Endothelial cell of umbilical vein (primary cell): Measurements from ENCODE around the gene MYOD1. TPM values are rescaled to one million over a fixed set of nuclear protein-coding genes. Genes with fewer than 3 reads are reported as not detected.

ENCODE experiments used
- BruUV-seq: library from RNA; stranded (reverse); fragments of 400-500 nt; replicated peaks from 2 replicates; lab custom pipeline; 2021; lab: Mats Ljungman, UMichigan
- CTCF ChIA-PET: fragments of 300-600, 350-600 bp; sonication (Branson Sonifier 250); formaldehyde crosslinking; loops from one replicate; lab custom pipeline; 2021; ENCODE audit warnings: antibody characterized with exemption, inconsistent platforms; lab: Charles Lee
- POLR2A ChIA-PET: fragments of 300-600, 350-600 bp; sonication (Branson Sonifier 250); formaldehyde crosslinking; loops from one replicate; lab custom pipeline; 2021; ENCODE audit warnings: antibody characterized with exemption, inconsistent platforms; lab: Charles Lee
- DNase-seq: peaks from one replicate; pipeline ENCODE4 v3.0.0-alpha.2; 2011; ENCODE audit warnings: low read depth, low spot score
- FAIRE-seq: peaks from 2 replicates; lab custom pipeline; 2011; peaks lifted over from hg19 to GRCh38; lab: Jason Lieb, UNC
- H2AFZ ChIP-seq: 2 replicates; pipeline ENCODE4 v1.6.0; 2012; ENCODE audit warnings: low read depth, low read length, control low read depth, inconsistent platforms
- H3K27ac ChIP-seq: 2 replicates; pipeline ENCODE4 v1.5.1; 2011; ENCODE audit warnings: low read depth, mild to moderate bottlenecking, control low read depth, low read length, moderate library complexity; ENCODE audit not compliant: insufficient read depth
- H3K27me3 ChIP-seq, 2 experiments: 2 replicates each; pipeline versions ENCODE4 v1.6.0 to v1.6.1; 2011; ENCODE audit warnings: low read length in 2 of 2, mixed read lengths in 1 of 2; ENCODE audit not compliant: control insufficient read depth in 2 of 2, insufficient read depth in 2 of 2
- H3K36me3 ChIP-seq, 2 experiments: 2 replicates in 1 of 2; 3 replicates in 1 of 2; pipeline ENCODE4 v1.5.1; 2011; ENCODE audit warnings: low read length in 2 of 2, mild to moderate bottlenecking in 1 of 2, moderate library complexity in 1 of 2; ENCODE audit not compliant: control insufficient read depth in 2 of 2, insufficient read depth in 2 of 2; ENCODE audit errors: extremely low read depth in 1 of 2
- H3K4me1 ChIP-seq: 3 replicates; pipeline ENCODE4 v1.5.1; 2011; ENCODE audit warnings: mild to moderate bottlenecking, low read length; ENCODE audit not compliant: control insufficient read depth, insufficient read depth; ENCODE audit errors: extremely low read depth
- H3K4me2 ChIP-seq: 2 replicates; pipeline ENCODE4 v1.6.1; 2011; ENCODE audit warnings: low read length, control low read depth, mixed read lengths; ENCODE audit not compliant: insufficient read depth
- H3K4me3 ChIP-seq, 3 experiments: fragments of 200-600 bp in 1 of 3; sonication (generic), shearing (Covaris generic) in 1 of 3; replicated peaks in 1 of 3; 2 replicates each; pipeline ENCODE4 v1.5.1; 2011 to 2016; ENCODE audit warnings: control low read depth in 3 of 3, low read length in 3 of 3, mild to moderate bottlenecking in 2 of 3, inconsistent platforms in 1 of 3, low read depth in 1 of 3, moderate library complexity in 1 of 3; ENCODE audit not compliant: insufficient read depth in 1 of 3
- H3K79me2 ChIP-seq: 2 replicates; pipeline ENCODE4 v1.6.0; 2012; ENCODE audit warnings: low read length, inconsistent platforms; ENCODE audit not compliant: control insufficient read depth, insufficient read depth
- H3K9ac ChIP-seq: replicated peaks from 2 replicates; pipeline ENCODE3; 2011; ENCODE audit warnings: low read length, control low read depth; ENCODE audit not compliant: insufficient read depth; ENCODE audit errors: extremely low read depth
- H3K9me1 ChIP-seq: replicated peaks from 3 replicates; pipeline ENCODE4 v1.6.0; 2011; ENCODE audit warnings: mild to moderate bottlenecking, low read length; ENCODE audit not compliant: control insufficient read depth, insufficient read depth; ENCODE audit errors: extremely low read depth
- H3K9me3 ChIP-seq: replicated peaks from 2 replicates; pipeline ENCODE4 v1.5.1; 2012; ENCODE audit warnings: low read length, inconsistent platforms; ENCODE audit not compliant: control insufficient read depth, insufficient read depth
- H4K20me1 ChIP-seq: replicated peaks from 2 replicates; pipeline ENCODE3; 2011; ENCODE audit warnings: mild to moderate bottlenecking, low read length; ENCODE audit not compliant: control insufficient read depth, insufficient read depth; ENCODE audit errors: extremely low read depth
- JUN ChIP-seq: IDR thresholded peaks from 2 replicates; pipeline ENCODE4 v1.6.1; 2011; ENCODE audit warnings: borderline replicate concordance, low read depth; ENCODE audit not compliant: insufficient read length, insufficient read depth
- MYC ChIP-seq: IDR thresholded peaks from one replicate; pipeline ENCODE4 v1.6.1; 2011; ENCODE audit warnings: mild to moderate bottlenecking, low read depth, low read length
- POLR2A ChIP-seq: IDR thresholded peaks from 2 replicates; pipeline ENCODE4 v1.6.1; 2012; ENCODE audit warnings: low read depth, mild to moderate bottlenecking, control low read depth, low read length
- dilution Hi-C: fragments of 300-500 bp; cut with MboI; formaldehyde crosslinking; loops from one replicate; pipeline ENCODE4 v1.15.0; 2019; ENCODE audit warnings: low sequenced_read_pairs; ENCODE audit not compliant: extremely low pct_ligation_motif_present
- intact Hi-C: fragments of 100-400 bp; cut with micrococcal nuclease; formaldehyde crosslinking; loops from one replicate; pipeline ENCODE4 v1.10.0; 2022
- polyA plus RNA-seq, 4 experiments: library from polyadenylated mRNA; depleted of rRNA in 3 of 4; stranded (reverse) in 3 of 4; unstranded in 1 of 4; fragments of >200 nt; gene quantifications; 2 replicates each; pipeline versions ENCODE4 v1.2.1 to v1.2.3, GENCODE V29; 2011 to 2012; ENCODE audit warnings: missing spikeins in 1 of 4
- total RNA-seq: library from RNA; stranded (reverse); gene quantifications from 2 replicates; pipeline ENCODE4 v1.2.3, GENCODE V29; 2021
- TF ChIP-seq, protein P1 (sequence below), 2 donors: IDR thresholded peaks; 1 replicate in 1 of 2; 2 replicates in 1 of 2; pipeline ENCODE4 v1.5.1; 2011; ENCODE audit warnings: low read length in 2 of 2, mild to moderate bottlenecking in 2 of 2, moderate library complexity in 2 of 2, control low read depth in 1 of 2, inconsistent platforms in 1 of 2, low read depth in 1 of 2; ENCODE audit not compliant: insufficient read depth in 1 of 2; ENCODE audit errors: extremely low read depth in 1 of 2

The MYOD1 gene
- total and polyA plus RNA-seq, 2 donors (not counting 3 experiments of a cell fraction or from before 2014, with no cell fraction given) = not detected

DNA sequence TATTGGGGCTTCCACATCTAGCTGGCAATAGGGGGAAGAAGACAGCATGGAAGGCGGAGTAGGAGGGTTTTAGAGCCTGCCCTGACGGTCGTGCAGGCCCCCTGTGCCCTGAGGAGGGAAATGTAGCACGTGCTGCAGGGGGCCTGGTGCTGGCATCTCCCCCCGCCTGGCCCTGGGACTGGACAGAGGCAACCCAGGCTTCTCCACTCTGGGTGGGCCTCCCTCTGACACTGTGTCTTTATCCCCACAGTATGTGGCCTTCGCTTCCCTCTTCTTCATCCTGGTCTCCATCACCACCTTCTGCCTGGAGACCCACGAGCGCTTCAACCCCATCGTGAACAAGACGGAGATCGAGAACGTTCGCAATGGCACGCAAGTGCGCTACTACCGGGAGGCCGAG, 52.0 kb downstream of the MYOD1 start:
- Histone ChIP-seq H3K9me1 (no peaks in the 10 kb centered on the region), H3K4me1 (no peaks in the 10 kb centered on the region), H3K4me2 (no peak overlapping the region), H3K9ac (no peak overlapping the region), H3K27me3 (no peaks in the 10 kb centered on the region), H4K20me1 (no peaks in the 10 kb centered on the region), H3K36me3 (no peaks in the 10 kb centered on the region), H3K27ac (no peak overlapping the region), H3K79me2 (no peaks in the 10 kb centered on the region), H3K4me3 (no peak overlapping the region), H2AFZ (no peak overlapping the region), H3K9me3 (no peaks in the 10 kb centered on the region)
- ChIA-PET POLR2A (no interaction called here), CTCF (interaction anchor here (0.9 to 1.4 kb wide), 4 partner anchors 15 to 208 kb away, joined by 3 to 12 read pairs (median 7); no protein-coding TSS in a partner anchor)
- intact Hi-C loops = no loop called here
- DNase-seq (no peak), FAIRE-seq (no peak)
- no TSS peak for BruUV-seq
- dilution Hi-C loops = no loop called here
- no peak for TF ChIP-seq JUN
- TF ChIP-seq, protein P1, sequence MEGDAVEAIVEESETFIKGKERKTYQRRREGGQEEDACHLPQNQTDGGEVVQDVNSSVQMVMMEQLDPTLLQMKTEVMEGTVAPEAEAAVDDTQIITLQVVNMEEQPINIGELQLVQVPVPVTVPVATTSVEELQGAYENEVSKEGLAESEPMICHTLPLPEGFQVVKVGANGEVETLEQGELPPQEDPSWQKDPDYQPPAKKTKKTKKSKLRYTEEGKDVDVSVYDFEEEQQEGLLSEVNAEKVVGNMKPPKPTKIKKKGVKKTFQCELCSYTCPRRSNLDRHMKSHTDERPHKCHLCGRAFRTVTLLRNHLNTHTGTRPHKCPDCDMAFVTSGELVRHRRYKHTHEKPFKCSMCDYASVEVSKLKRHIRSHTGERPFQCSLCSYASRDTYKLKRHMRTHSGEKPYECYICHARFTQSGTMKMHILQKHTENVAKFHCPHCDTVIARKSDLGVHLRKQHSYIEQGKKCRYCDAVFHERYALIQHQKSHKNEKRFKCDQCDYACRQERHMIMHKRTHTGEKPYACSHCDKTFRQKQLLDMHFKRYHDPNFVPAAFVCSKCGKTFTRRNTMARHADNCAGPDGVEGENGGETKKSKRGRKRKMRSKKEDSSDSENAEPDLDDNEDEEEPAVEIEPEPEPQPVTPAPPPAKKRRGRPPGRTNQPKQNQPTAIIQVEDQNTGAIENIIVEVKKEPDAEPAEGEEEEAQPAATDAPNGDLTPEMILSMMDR (IDR thresholded peaks at IDR 0.05; ENCODE audit: extremely low read depth in 1 of 2, insufficient read depth in 1 of 2, low read depth in 1 of 2, low read length in 2 of 2) = no peak
- no peak for TF ChIP-seq MYC
- TF ChIP-seq POLR2A = no peak

Other genes starting within 250 kb of the MYOD1 start
- gene ABCC8, start 242.7 kb upstream of the MYOD1 start, total RNA-seq = not detected in 2 replicates
- not detected in 2 replicates for gene ABCC8, start 242.7 kb upstream of the MYOD1 start, polyA plus RNA-seq
- not detected in 2 replicates for gene USH1C, start 175.2 kb upstream of the MYOD1 start, total RNA-seq
- not detected in 2 replicates for gene USH1C, start 175.2 kb upstream of the MYOD1 start, polyA plus RNA-seq
- not detected in 2 replicates for gene OTOG, start 172.3 kb upstream of the MYOD1 start, total RNA-seq
- gene OTOG, start 172.3 kb upstream of the MYOD1 start, polyA plus RNA-seq = not detected in 2 replicates
- gene KCNC1, start 15.2 kb downstream of the MYOD1 start, total RNA-seq = not detected in 2 replicates
- gene KCNC1, start 15.2 kb downstream of the MYOD1 start, polyA plus RNA-seq = not detected in 2 replicates